NCI-H1417 treated with DMSO at 0.1 percent for 48 hours (cell line): ENCODE measurements around the gene ZSWIM4.
"Not testable (repeated sequence)": the region's sequence is repeated elsewhere in the genome, so short reads cannot be mapped to it uniquely, and the experiment has no call there.

Experiments
- DNase-seq: peaks from one replicate; lab custom pipeline; 2025; lab: John Stamatoyannopoulos, UW

ZSWIM4 gene

DNA sequence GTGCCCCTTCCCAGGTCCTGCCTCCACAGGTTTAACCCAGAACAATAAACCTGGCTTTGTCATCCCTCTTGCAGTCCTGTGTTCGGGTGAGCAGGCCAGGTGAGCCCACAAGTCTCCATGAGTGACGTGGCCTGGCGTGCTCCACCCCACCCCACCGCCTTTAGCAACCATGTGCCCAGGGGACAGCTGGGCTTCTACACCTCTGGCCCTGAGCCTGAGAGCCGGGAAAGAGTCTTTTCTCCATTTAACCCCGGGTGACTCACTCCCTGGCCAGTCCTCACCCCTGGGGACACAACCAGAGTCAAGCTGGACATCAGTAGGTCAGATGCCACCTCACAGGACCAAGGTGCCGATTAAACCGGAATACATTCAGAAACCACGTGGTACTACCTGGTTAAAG is 16.8 kb upstream of the ZSWIM4 start:
- DNase-seq: no peak

GRCh38 chr19:13778847-13779246 is 16.4 kb upstream of the ZSWIM4 start:
- DNase-seq: no peak

DNA sequence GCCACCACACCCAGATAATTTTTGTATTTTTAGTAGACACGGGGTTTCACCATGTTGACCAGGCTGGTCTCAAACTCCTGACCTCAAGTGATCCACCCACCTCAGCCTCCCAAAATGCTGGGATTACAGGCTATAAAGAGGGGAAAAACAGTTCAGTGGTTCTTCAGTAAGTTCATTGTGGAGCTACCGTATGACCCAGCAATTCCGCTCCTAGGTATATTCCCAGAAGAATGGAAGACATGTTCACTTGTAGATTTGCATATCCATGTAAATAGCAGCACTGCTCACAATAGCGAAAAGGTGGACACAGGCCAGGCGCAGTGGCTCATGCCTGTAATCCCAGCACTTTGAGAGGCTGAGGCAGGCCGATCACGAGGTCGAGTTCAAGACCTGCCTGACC is 15.4 kb upstream of the ZSWIM4 start:
- not testable (repeated sequence) for DNase-seq

- no peak for DNase-seq
Measured at GRCh38 chr19:13781547-13781946, 13.7 kb upstream of the ZSWIM4 start.

GRCh38 chr19:13782537-13782936 is 12.7 kb upstream of the ZSWIM4 start:
- no peak for DNase-seq

- no peak for DNase-seq
Measured at GRCh38 chr19:13783565-13784500, 11.4 kb upstream of the ZSWIM4 start.

GRCh38 chr19:13784731-13785452 is 10.4 kb upstream of the ZSWIM4 start:
- no peak for DNase-seq

DNA sequence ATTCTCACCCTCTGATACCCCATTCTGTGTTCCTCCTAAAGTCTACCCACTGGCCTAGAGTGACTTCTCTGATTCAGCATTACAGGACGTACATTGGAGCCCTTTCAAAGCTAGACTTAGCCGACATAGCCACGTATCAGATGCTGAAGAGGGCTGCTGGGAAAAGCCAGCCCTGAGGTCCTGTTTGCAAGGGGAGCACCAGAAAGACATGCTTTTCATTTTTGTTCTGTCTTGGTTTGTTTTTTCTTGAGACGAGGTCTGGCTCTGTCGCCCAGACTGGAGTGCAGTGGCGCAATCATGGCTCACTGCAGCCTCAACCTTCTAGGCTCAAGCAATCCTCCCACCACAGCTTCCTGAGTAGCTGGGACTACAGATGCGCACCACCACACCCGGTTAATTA is 6.3 kb upstream of the ZSWIM4 start:
- DNase-seq: no peak

GRCh38 chr19:13790354-13790753 is 4.9 kb upstream of the ZSWIM4 start:
- DNase-seq: no peak

DNA sequence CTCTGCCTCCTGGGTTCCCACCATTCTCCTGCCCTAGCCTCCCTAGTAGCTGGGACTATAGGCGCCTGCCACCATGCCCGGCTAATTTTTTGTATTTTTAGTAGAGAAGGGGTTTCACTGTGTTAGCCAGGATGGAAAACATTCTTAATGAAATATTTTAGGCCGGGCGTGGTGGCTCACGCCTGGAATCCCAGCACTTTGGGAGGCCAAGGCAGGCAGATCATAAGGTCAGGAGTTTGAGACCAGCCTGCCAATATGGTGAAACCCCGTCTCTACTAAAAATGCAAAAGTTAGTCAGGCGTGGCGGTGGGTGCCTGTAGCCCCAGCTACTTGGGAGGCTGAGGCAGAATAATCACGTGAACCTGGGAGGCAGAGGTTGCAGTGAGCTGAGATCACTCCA is 1.9 kb upstream of the ZSWIM4 start:
- not testable (repeated sequence) for DNase-seq

DNA sequence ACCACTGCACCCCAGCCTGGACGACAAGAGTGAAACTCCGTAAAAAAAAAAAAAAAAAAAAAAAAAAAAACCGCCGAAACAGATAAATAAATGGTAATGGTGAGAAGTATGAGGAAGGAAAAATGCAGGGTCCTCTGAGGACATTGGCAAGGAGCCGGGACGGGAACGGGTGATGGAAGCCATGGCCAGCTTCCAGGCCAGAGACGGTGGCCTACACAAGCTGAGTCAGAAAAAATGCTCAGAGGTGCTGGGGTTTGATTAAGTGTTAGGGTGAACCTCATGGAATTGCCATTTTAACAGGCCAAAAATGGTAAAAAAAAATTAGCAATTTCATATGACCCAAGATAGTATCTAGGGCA is 866 bp upstream of the ZSWIM4 start:
- DNase-seq: no peak

DNA sequence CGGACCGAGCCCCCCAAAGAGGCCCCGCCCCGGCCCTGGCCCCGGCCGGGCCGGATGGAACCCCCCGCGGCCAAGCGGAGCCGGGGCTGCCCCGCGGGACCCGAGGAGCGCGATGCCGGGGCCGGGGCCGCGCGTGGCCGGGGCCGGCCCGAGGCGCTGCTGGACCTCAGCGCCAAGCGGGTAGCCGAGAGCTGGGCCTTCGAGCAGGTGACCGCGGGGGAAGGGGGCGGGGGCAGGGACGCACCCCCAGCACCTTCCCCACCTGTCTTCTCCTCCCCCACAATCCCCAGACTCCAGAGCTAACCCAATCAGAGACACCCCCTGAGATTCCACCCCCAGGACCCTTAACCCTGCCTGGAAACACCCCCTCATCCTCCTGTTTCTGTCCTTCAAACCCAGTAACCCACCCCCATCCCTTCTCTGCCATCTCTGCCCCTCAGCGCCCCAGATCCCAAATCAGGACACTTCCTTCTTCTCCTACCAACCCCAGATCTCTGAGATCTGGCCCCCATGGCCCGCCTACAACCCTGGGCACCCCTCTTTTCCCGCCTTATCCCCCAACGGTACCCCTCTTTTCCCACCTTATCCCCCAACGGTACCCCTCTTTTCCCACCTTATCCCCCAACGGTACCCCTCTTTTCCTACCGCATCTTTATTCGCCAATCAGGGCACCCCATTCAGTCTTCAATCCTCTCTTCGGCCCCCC is 505 bp downstream of the ZSWIM4 start:
- no peak for DNase-seq

GRCh38 chr19:13796301-13797057 is 1.2 kb downstream of the ZSWIM4 start:
- DNase-seq: no peak

GRCh38 chr19:13797058-13797440 is 1.8 kb downstream of the ZSWIM4 start:
- no peak for DNase-seq

DNA sequence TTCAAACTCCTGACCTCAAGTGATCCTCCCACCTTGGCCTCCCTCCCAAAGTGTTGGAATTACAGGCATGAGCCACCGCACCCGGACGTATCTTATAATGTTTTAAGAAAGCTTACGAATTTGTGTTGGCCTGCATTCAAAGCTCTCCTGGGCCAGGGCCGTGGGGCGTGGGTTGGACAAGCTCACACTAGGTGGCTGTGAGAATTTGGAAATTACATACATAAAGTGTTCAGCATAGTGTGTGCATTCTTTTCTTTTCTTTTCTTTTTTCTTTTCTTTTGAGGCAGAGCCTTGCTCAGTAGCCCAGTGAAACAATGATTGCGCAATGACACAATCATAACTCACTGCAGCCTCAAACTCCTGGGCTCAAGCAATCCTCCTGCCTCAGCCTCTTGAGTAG is 2.6 kb downstream of the ZSWIM4 start:
- DNase-seq: no peak

- DNase-seq: no peak
Measured at GRCh38 chr19:13799669-13800068, 4.4 kb downstream of the ZSWIM4 start.

DNA sequence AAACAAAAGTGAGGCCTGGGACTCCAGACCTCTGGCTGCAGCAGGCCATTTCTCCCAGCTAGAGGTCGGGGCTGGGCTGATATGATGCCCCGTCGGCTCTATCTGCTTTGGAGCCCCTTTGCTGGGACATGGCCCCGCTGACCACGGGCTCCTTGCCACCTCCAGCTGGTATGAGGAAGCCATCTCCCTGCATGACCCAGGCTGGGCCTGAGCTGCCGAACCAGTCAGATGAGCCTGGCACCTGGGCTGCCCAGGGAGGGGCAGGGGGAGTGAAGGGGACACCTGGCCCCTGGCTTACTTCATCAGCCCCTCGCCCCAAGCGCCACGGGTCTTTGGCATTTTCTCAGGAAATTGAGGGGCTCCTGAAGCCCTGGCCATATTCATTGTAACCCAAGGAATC is 7.8 kb downstream of the ZSWIM4 start:
- DNase-seq: no peak

DNA sequence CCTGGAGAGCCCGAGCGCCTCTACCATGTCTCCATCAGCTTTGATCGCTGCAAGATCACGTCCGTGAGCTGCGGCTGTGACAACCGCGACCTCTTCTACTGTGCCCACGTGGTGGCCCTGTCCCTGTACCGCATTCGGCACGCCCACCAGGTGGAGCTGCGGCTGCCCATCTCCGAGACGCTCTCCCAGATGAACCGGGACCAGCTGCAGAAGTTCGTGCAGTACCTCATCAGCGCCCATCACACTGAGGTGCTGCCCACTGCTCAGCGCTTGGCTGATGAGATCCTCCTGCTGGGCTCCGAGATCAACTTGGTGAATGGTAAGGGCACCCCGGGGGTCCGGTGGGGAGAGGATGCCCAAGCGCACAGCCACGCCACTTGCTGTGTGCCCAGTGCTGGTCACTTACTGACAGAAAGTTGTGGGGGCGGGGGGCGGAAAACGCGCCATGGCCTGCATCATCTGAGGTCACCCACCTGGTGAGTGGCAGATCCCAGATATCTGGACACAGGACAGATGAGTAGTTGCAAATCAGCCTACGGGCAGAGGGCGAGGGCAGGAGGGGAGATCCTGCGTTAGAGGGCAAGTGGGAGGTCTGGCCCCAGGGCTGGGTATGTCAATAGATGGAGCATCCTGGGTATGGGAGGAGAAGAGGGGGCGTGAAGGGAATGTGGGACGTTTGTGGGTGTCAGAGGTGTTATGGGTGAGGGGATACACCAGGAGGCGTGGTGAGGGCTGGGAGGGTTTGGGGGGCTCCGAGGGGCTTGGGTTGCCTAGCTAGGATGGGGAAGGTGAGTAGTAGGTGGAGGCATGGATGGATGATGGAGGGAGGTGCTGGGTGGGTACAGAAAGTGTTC is 9.8 kb downstream of the ZSWIM4 start:
- no peak for DNase-seq

- no peak for DNase-seq
Measured at GRCh38 chr19:13806728-13807127, 11.5 kb downstream of the ZSWIM4 start.

DNA sequence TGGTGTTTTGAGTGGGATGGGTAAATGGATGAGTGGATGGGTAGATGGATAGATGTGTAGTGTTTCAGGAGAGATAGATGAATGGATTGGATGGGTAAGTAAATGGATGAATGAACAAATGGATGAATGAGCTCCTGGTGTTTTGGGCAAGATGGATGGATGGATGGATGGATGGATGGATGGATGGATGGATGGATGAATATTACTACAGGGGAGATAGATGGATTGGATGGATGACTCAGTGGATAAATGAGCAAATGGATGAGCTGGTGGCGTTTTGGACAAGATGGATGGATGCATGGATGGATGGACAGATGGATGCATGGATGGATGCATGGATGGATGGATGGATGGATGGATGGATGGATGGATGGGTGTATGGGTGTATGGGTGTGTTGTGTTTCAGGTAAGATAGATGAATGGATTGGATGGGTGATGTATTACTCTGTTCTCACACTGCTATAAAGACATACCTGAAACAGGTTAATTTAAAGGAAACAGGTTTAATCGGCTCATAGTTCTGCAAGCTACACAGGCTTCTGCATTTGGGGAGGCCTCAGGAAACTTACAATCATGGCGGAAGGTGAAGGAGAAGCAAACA is 12.3 kb downstream of the ZSWIM4 start:
- no peak for DNase-seq

GRCh38 chr19:13808856-13809255 is 13.6 kb downstream of the ZSWIM4 start:
- DNase-seq: no peak
